ENCODE data around the gene HDGFL3.
"Not testable (repeated sequence)": the region's sequence is repeated elsewhere in the genome, so short reads cannot be mapped to it uniquely, and the experiment has no call there.

The HDGFL3 gene

GRCh38 chr15:83104141-83104540, 103.5 kb downstream of the HDGFL3 start:
- DNase-seq (ENCODE audit: low read depth in 3 of 3, low spot score in 1 of 3), result no peak

- DNase-seq (ENCODE audit: low read depth in 3 of 3, low spot score in 1 of 3), result no peak
Observed at GRCh38 chr15:83102346-83102745, 105.3 kb downstream of the HDGFL3 start.

DNA sequence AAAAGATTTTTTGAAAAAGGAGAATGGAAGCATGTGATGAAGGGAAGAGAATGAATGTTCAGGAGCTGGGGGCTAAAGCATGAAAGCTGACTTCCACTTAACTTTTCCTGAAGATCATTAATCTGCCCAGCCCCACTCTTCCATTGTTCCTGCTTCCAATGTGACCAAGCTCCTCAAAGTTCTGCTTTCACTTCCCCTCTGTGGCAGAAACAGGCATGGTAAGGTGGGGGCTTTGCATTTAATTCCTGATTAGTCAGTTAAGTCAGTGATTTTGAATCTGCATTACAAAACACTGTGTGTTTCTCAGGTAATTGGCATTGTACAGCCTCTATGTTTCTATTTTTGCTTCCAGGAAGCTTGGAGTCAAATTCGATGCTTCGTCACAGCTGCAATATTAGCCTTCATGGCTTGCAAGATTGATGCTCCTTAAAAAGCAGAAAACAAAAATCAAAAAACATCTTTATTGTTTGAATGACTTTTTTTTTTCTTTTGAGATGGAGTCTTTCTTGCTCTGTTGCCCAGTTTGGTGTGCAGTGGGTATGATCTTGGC, 107.5 kb downstream of the HDGFL3 start:
- no peak for DNase-seq (ENCODE audit: low read depth in 3 of 3, low spot score in 1 of 3)

- no peak for DNase-seq (ENCODE audit: low read depth in 3 of 3, low spot score in 1 of 3)
Observed at GRCh38 chr15:83099290-83099689, 108.3 kb downstream of the HDGFL3 start.

GRCh38 chr15:83098079-83098478, 109.5 kb downstream of the HDGFL3 start:
- DNase-seq (ENCODE audit: low read depth in 3 of 3, low spot score in 1 of 3), result no peak

- no peak for DNase-seq (ENCODE audit: low read depth in 3 of 3, low spot score in 1 of 3)
Observed at GRCh38 chr15:83094583-83094982, 113.0 kb downstream of the HDGFL3 start.

DNA sequence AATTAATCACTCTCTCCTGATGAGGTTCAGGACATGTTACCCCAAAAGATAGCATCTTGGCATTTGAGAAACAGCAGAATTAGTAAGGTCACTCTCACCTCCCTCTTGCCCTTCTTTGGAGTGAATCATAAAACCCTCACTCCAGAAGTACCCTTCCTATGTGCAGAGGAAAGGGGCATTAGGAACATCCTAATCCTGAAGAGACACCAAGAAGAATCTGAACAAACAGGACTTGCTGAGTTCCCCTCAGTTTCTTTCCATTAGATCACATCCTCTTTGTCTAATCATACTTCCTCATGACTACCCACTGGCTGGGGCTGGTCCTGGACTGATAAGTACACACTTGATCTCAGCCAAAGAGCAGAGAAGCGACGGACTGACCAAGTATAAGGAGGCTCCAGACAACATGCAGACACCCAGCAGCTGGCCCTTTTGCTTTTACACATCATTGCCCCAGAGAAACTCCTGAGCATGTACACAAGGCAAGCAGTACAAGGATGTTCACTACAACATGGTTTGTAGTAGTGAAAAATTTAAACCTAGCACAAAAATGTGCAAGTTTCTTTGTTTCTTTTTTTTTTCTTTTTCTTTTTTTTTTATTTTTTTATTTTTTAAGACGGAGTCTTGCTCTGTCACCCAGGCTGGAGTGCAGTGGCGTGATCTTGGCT, 115.2 kb downstream of the HDGFL3 start:
- DNase-seq (ENCODE audit: low read depth in 3 of 3, low spot score in 1 of 3), result no peak

- not testable (repeated sequence) for DNase-seq (ENCODE audit: low read depth in 3 of 3, low spot score in 1 of 3)
Observed at GRCh38 chr15:83091965-83092308, 115.7 kb downstream of the HDGFL3 start.

DNA sequence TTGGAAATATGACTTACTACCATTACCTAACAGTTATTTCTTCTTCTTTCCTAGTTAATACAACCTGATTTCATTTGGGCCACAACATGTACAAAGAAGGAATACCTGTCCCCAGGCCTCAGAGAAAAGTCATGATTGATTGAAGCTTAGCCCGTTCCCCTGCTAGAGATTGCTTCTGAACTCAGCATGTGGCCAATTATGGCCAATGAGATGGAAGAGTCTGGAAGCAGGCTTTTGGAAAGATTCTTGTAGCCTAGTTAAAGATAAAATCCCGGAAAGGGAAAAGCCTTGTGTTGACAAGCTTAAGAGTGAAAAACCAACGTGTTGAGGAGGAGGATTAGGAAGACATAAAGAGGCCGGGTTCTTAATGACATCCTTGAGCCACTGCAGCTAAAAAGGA, 117.2 kb downstream of the HDGFL3 start:
- no peak for DNase-seq (ENCODE audit: low read depth in 3 of 3, low spot score in 1 of 3)

DNA sequence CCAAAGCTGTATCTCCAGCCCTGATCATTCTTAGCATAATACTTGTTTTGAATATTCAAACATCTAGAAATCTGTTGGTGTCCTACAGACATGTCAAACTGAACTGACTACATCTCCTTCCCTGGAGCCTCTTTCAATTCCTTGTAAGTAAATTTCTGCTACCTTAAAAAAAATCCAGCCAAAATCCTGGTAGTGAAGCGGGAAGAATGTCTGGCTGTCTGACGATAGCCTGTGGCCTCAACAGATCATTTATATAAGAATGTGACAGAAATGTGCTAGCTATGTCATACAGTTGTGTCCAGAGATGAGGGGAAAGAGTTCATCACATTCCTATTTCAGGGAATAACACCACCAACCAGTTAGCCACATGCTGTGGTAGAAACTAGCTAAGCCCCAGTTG, 118.7 kb downstream of the HDGFL3 start:
- no peak for DNase-seq (ENCODE audit: low read depth in 3 of 3, low spot score in 1 of 3)

DNA sequence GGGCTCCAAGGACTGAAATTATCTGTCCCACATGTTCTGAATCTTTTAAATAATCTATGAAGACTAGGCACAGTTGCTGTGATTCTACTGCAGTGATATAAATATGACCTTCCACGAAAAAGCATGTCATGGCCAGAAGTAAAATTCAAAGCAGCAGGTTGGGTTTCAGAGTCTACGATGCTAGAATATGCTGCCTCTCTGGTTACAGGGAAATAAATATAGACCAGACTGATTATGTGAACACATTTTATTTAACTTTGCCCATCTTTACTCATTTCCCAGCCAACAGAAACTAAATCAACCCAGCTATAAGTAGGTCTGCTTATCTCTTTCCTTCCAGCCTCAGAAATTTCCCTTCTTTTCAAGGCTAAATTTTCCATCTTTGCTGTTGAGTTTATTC, 120.0 kb downstream of the HDGFL3 start:
- DNase-seq (ENCODE audit: low read depth in 3 of 3, low spot score in 1 of 3), result no peak

GRCh38 chr15:83085864-83086552, 121.6 kb downstream of the HDGFL3 start:
- DNase-seq (ENCODE audit: low read depth in 3 of 3, low spot score in 1 of 3), result not testable (repeated sequence)

DNA sequence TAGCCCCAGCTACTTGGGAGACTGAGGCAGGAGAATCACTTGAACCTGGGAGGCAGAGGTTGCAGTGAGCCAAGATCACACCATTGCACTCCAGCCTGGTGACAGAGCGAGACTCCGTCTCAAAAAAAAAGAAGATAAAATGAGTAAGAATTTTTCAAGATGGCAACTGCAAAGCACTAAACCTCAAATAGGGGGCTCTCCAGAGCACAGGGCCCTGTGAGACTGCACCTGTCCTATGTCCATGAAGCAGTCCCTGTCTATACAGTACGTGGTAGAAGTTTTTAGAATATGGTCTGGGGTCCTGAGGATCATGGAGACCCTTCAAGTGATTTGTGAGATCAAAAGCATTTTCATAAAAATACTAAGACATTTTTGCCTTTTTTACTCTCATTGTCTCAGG, 122.2 kb downstream of the HDGFL3 start:
- DNase-seq (ENCODE audit: low read depth in 3 of 3, low spot score in 1 of 3), result not testable (repeated sequence)

GRCh38 chr15:83082730-83083386, 124.8 kb downstream of the HDGFL3 start:
- no peak for DNase-seq (ENCODE audit: low read depth in 3 of 3, low spot score in 1 of 3)

- no peak for DNase-seq (ENCODE audit: low read depth in 3 of 3, low spot score in 1 of 3)
Observed at GRCh38 chr15:83081256-83082014, 126.2 kb downstream of the HDGFL3 start.

- DNase-seq (ENCODE audit: low read depth in 3 of 3, low spot score in 1 of 3), result no peak
Observed at GRCh38 chr15:83078712-83079111, 128.9 kb downstream of the HDGFL3 start.
